Stimulated activated naive CD8-positive, alpha-beta T cell treated with anti-CD3 and anti-CD28 coated beads, Interleukin-15, Interleukin-2, amounts not matched to agents 100 ng/mL and 50 ng/mL, for 24 hours (primary cell): ENCODE data around the gene OCA2.

Experiments used
- H3K27ac Mint-ChIP-seq: one replicate; pipeline ENCODE4 v1.8.0; 2021; ENCODE audit warnings: mild to moderate bottlenecking, mixed read lengths
- H3K27me3 Mint-ChIP-seq: one replicate; pipeline ENCODE4 v1.8.0; 2021; ENCODE audit warnings: mixed read lengths
- H3K36me3 Mint-ChIP-seq: one replicate; pipeline ENCODE4 v1.8.0; 2021; ENCODE audit warnings: low read depth, mixed read lengths
- H3K4me1 Mint-ChIP-seq: one replicate; pipeline ENCODE4 v1.8.0; 2021; ENCODE audit warnings: low read depth, mixed read lengths
- H3K4me3 Mint-ChIP-seq: one replicate; pipeline ENCODE4 v1.8.0; 2021; ENCODE audit warnings: mild to moderate bottlenecking, mixed read lengths
- H3K9me3 Mint-ChIP-seq: one replicate; pipeline ENCODE4 v1.8.0; 2021; ENCODE audit warnings: mixed read lengths

OCA2 gene

DNA sequence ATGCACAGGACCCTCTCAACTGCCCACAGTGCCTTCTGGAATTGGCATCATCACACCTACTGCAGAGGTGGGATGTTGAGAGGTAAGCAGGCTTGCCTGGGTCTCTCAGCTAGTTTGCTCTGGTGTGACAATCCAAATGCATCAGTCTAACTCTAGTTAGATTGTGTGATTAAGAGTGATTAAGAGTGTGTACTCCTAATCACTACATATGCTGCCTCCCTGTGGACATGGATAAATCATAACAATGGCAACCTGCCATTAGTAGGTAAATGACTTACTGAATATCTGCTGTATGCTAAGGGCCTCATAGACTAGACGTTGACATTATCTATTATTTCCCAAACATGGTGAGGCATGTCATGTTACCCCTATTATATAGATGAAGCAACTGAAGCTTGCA lies 342.1 kb downstream of the OCA2 start:
- no peaks in the 10 kb centered on the region for H3K27me3 Mint-ChIP-seq
- H3K36me3 Mint-ChIP-seq: no peaks in the 10 kb centered on the region
- no peak overlapping the region for H3K4me3 Mint-ChIP-seq
- H3K9me3 Mint-ChIP-seq: peaks cover 4% of the 10 kb centered on the region
- no peak overlapping the region for H3K27ac Mint-ChIP-seq
- no peaks in the 10 kb centered on the region for H3K4me1 Mint-ChIP-seq

DNA sequence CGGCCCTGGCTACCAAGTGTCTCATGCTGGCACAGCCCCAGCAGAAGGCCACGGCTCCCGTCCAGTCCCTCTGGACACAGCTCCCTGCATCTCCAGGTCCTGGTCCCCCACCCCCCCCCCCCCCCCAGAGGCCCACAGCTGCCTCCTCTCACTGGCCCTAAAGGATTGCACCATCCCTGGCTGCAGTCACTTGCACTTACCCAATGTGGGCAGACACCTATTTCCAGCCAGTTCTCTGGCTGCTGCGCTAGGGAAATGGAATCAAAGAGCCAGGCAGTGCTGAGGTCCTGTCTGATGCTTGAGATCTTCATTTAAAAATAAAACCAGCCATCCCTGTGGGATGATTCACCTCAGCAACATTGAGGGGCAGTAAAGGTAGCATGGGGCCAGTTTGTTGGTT lies 346.4 kb downstream of the OCA2 start:
- no peaks in the 10 kb centered on the region for H3K36me3 Mint-ChIP-seq
- peaks cover 2% of the 10 kb centered on the region for H3K9me3 Mint-ChIP-seq
- no peaks in the 10 kb centered on the region for H3K27me3 Mint-ChIP-seq
- no peak overlapping the region for H3K4me3 Mint-ChIP-seq
- no peak overlapping the region for H3K27ac Mint-ChIP-seq
- H3K4me1 Mint-ChIP-seq: no peaks in the 10 kb centered on the region

DNA sequence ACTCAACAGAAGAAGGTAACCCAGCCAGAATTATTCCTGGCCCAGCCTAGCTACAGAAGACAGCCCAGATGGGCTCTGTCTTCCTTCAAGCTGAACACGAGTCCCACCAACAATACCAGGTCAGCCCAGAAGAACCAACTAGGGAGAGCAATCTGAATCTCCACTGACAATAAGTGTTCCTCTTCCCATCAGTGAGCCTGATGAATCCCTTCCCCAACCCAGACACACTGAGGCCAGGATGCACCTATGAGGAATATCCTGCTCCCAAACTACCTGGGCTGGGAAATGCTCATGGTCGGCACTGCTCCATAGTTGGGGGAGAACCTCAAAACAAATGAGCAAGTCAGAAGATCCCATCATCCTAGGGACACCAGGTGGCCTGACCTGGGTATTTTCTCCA lies 351.1 kb downstream of the OCA2 start:
- Mint-ChIP-seq H3K4me3 (no peak overlapping the region), H3K27ac (no peak overlapping the region), H3K27me3 (no peaks in the 10 kb centered on the region), H3K36me3 (no peaks in the 10 kb centered on the region), H3K9me3 (peaks cover 8% of the 10 kb centered on the region), H3K4me1 (no peaks in the 10 kb centered on the region)

DNA sequence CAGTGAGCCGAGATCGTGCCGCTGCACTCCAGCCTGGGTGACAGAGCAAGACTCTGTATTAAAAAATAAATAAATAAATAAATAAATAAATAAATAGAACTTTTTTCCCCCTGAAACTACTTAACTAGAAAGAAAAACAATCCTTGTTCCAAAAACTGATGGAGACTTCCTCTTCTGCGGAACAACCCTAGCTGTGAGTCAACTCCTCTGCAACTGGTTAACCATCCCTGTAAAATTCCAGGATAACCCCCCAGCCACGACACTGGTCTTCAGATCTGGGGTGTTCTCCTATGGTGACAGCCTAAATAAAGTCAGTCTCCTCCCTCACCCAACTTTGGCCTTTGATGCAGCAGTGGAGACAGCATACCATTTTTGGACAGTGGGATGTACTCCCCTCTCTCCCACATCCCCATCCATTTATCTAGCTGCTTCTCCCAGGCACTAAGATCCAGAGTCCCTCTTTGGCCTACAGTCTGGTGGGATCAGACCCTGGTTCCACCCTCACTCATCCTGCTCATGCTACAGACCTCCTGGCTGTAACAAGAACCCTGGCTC lies 352.6 kb downstream of the OCA2 start:
- Mint-ChIP-seq H3K4me3 (no peak overlapping the region), H3K27ac (no peak overlapping the region), H3K36me3 (no peaks in the 10 kb centered on the region), H3K27me3 (no peaks in the 10 kb centered on the region), H3K9me3 (peaks cover 8% of the 10 kb centered on the region), H3K4me1 (no peaks in the 10 kb centered on the region)

DNA sequence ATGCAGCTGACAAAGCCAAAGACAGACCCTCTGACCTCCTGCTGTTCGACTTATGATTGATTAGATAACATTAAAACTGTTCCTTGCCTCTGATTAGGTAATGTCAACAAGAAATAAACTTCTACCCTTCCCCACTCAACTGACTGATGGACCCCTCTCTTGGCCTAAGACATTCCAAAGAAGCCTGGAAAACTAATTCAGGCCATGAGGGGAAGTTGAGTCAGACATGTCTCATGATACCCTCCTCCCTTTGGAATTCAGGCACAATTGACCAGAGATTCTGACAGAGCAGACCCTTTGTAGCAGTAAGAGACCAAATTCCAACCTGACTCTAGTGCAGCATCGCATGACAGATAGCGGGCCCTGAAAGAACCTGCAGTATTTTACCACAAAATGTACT lies 354.5 kb downstream of the OCA2 start:
- H3K9me3 Mint-ChIP-seq: peaks cover 18% of the 10 kb centered on the region
- no peak overlapping the region for H3K4me3 Mint-ChIP-seq
- no peak overlapping the region for H3K27ac Mint-ChIP-seq
- H3K27me3 Mint-ChIP-seq: no peaks in the 10 kb centered on the region
- H3K4me1 Mint-ChIP-seq: no peaks in the 10 kb centered on the region
- H3K36me3 Mint-ChIP-seq: no peaks in the 10 kb centered on the region

DNA sequence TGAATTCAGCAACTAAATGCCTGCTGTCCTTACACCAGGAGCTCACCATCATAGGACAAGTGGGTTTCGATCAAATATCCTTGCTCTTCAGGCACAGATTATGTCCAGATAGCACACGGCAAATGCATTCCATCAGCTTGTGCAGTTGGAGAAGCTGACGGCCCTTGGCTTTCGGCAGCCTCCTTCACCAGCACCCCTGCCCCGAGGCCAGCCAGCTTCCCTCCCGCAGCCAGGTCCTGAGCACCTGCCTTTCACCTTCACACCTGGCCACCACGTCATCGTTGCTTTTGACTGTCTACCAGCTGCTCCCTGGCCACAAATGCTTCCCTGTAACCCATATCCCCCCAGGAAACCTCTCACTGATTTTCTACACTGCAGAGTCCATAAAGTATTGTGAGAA lies 355.5 kb downstream of the OCA2 start:
- no peak overlapping the region for H3K4me3 Mint-ChIP-seq
- H3K27me3 Mint-ChIP-seq: no peaks in the 10 kb centered on the region
- H3K36me3 Mint-ChIP-seq: no peaks in the 10 kb centered on the region
- no peak overlapping the region for H3K27ac Mint-ChIP-seq
- H3K9me3 Mint-ChIP-seq: peaks cover 20% of the 10 kb centered on the region
- H3K4me1 Mint-ChIP-seq: no peaks in the 10 kb centered on the region

DNA sequence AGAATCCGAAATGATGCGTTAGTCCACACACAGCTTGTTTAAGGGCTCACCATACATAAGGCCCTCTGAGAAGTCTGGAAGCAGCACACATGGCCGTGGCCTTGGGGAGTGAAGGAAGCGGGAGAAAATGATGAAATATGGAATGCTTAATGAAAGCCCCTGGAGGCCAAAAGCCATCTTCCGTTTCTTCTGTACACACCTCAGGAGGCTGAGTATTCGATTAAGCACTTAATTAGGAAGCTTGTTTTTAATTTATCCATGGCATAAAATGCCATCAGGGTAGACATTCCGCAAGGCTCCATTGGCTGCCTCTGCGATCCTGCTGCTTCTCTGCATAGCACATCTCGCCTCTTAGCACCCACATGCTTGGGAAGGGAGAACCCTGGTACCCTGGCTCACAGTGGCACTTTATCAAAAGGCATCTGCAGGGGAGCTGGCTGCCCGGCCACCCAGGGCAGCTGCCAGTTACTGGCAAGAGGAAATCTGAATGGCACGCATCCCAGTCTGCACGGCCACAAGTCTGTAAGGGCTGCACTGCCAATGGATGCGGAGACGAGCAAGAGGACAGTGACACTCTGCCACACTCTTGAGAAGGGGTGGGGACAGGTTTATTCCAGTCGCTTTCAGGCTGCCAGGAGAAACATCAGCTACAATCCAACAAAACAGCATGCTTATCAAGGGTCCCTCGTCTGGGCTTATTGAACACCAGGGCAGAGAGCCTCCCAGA lies 356.2 kb downstream of the OCA2 start:
- H3K4me1 Mint-ChIP-seq: no peaks in the 10 kb centered on the region
- peaks cover 22% of the 10 kb centered on the region for H3K9me3 Mint-ChIP-seq
- no peaks in the 10 kb centered on the region for H3K36me3 Mint-ChIP-seq
- H3K27me3 Mint-ChIP-seq: no peaks in the 10 kb centered on the region
- H3K27ac Mint-ChIP-seq: no peak overlapping the region
- no peak overlapping the region for H3K4me3 Mint-ChIP-seq

DNA sequence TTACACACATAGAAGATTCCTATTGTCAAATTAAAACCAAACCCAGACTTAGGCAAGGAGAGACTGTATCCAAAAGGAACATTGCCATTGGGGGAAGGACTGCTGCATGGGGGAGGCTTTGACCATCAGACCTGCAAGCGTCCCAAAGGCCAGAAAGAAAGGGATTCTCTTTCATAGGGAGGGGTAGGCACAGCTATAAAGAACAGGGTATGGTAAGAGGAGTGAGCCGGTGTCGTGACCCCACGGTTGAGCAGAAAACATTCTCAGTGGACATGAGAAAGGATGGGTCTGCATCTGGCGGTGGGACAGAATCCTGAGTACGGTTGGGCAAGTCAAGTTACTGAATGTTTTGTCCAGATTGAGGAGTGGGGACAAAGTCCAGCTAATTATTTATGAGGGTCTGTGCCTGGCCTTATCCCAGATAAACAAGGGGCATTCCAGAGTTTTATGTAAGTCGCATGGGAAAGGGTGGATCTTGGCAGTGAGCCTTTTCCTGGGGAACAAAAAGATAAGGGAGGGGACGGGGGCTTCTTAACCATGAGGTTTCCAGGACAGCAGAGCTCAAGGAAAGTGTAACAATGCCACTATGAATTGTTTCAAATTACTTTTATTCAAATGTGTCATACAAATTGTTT lies 357.8 kb downstream of the OCA2 start:
- Mint-ChIP-seq H3K4me1 (no peaks in the 10 kb centered on the region), H3K4me3 (no peak overlapping the region), H3K36me3 (no peaks in the 10 kb centered on the region), H3K27me3 (no peaks in the 10 kb centered on the region), H3K9me3 (peaks cover 24% of the 10 kb centered on the region), H3K27ac (no peak overlapping the region)

DNA sequence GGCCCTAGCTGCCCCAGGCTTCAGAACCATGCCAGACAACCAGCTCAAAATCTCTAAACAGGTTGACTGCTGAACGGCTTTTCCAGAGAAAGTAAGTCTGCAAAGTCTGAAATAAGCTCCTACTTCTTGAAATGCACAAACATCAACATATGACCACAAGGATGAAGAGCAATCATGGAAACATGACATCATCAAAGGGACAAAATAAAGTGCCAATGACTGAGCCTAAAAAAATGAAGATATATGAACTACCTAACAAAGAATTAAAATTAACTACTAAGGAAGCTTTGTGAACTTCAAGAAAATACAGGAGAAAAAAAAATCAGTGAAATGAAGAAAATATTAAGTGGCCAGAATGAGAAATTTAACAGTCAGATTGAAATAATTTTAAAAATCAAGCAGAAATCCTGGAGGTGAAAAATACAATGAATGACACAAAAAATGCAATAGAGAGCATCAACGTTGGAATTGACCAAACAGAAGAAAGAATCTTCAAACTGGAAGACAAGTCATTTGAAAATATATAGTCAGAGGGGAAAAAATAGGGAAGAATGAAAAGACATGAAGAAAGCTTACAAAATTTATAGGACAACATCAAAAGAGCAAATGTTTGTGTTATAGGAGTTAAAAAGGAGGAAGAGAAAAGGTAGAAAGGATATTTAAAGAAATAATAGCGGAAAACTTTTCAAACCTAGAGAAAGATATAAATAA lies 364.2 kb downstream of the OCA2 start:
- no peaks in the 10 kb centered on the region for H3K27me3 Mint-ChIP-seq
- no peak overlapping the region for H3K27ac Mint-ChIP-seq
- no peaks in the 10 kb centered on the region for H3K4me1 Mint-ChIP-seq
- no peak overlapping the region for H3K4me3 Mint-ChIP-seq
- H3K36me3 Mint-ChIP-seq: peaks cover 5% of the 10 kb centered on the region
- peaks cover 35% of the 10 kb centered on the region for H3K9me3 Mint-ChIP-seq

DNA sequence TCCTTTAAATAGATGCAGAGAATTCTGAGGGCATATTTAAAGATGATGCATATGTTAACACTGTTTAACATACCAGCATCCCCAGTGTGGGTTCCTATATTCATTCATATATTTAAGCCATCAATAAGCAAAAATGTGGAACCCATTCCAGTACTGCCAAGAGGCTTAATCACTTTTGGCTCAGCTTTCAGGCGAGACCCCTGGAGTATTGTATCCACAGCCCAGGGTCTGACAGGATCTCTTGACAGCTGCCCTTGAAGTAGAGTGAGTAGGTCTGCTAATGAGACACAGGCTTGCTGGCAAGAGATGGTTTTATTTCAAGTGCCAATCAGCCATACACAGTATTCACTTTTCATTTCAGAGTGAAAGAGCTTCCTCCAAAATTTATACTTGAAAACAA lies 367.3 kb downstream of the OCA2 start:
- H3K9me3 Mint-ChIP-seq: peaks cover 19% of the 10 kb centered on the region
- H3K4me3 Mint-ChIP-seq: no peak overlapping the region
- no peaks in the 10 kb centered on the region for H3K4me1 Mint-ChIP-seq
- no peaks in the 10 kb centered on the region for H3K27me3 Mint-ChIP-seq
- peaks cover 5% of the 10 kb centered on the region for H3K36me3 Mint-ChIP-seq
- H3K27ac Mint-ChIP-seq: no peak overlapping the region

DNA sequence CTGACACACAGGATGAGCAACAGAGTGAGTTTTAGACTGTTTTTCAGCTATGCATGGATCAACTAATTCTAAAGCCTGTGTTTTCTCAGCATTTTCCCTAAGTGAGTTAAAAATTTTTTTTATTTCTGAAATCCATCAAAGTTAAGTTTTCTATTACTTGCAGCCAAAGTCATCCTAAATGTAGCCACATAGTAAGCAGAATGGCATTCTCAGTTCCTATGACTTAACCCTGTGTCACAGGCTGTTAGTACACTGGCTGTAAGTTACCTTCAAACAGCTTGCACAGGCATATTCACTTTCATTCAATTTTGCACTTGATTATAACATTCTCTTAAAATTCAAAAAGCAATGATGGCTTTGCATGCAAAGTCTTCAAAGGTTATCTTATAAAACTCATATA lies 368.2 kb downstream of the OCA2 start:
- H3K4me1 Mint-ChIP-seq: no peaks in the 10 kb centered on the region
- peaks cover 5% of the 10 kb centered on the region for H3K36me3 Mint-ChIP-seq
- peaks cover 19% of the 10 kb centered on the region for H3K9me3 Mint-ChIP-seq
- no peaks in the 10 kb centered on the region for H3K27me3 Mint-ChIP-seq
- no peak overlapping the region for H3K27ac Mint-ChIP-seq
- H3K4me3 Mint-ChIP-seq: no peak overlapping the region

DNA sequence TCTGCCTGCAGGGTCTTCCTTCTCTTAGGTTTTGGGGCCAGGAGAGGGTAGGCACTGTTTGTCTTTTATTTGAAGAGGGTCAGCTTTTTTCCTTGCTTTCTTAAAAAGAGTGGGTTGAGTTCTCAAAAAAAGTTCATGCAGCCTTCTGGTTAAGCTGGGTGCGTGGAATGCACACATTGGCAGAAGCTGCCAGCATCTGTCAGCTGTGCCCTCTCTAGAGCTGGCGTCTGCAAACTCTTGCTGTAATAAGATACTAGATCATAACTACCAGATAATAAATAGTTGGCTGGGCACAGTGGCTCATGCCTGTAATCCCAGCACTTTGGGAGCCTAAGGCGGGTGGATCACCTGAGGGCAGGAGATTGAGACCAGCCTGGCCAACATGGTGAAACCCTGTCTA lies 373.4 kb downstream of the OCA2 start:
- Mint-ChIP-seq H3K4me3 (no peak overlapping the region), H3K27me3 (no peaks in the 10 kb centered on the region), H3K36me3 (no peaks in the 10 kb centered on the region), H3K9me3 (no peaks in the 10 kb centered on the region), H3K27ac (no peak overlapping the region), H3K4me1 (no peaks in the 10 kb centered on the region)

DNA sequence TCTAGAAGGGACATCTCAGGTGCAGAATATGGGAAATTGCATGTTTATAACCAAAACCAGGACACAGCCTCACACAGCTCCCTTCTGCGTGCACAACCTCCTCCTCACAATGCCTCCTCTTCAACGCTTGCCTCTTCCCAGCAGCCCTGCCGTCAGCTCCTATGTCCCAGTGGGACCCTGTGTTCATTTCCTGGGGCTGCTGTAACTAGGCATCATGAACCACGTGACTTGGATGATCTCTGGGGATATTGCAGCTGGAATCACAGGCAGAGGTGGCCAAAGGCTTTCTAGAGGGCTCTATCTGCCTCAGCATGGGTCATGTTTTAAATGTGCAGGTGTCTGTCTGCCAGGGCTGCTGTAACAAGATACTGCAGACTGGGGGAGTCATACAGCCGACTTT lies 375.3 kb downstream of the OCA2 start:
- Mint-ChIP-seq H3K4me1 (no peaks in the 10 kb centered on the region), H3K27me3 (no peaks in the 10 kb centered on the region), H3K4me3 (no peak overlapping the region), H3K36me3 (no peaks in the 10 kb centered on the region), H3K27ac (no peak overlapping the region), H3K9me3 (peaks cover 4% of the 10 kb centered on the region)

DNA sequence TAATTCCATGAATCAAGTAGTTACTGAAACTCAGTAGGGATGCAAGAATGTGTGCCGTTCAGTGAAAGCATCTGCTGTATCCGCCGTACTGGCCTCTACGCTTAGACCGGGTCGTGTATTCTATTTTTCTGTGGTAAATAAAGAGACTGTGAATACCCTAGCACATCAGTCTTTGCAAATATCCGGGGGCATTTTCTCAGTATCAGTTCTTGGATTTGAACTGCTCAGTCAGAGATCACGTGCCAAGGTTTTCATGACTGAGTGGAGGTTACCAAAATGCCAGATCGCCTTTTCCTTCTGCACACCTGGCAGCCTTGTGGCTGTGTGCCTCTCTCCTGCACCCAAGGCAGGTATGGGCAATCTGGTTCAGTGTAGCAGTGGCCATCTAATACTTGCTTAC lies 377.0 kb downstream of the OCA2 start:
- no peaks in the 10 kb centered on the region for H3K36me3 Mint-ChIP-seq
- no peaks in the 10 kb centered on the region for H3K4me1 Mint-ChIP-seq
- H3K27ac Mint-ChIP-seq: no peak overlapping the region
- peaks cover 11% of the 10 kb centered on the region for H3K9me3 Mint-ChIP-seq
- H3K4me3 Mint-ChIP-seq: no peak overlapping the region
- H3K27me3 Mint-ChIP-seq: no peaks in the 10 kb centered on the region

DNA sequence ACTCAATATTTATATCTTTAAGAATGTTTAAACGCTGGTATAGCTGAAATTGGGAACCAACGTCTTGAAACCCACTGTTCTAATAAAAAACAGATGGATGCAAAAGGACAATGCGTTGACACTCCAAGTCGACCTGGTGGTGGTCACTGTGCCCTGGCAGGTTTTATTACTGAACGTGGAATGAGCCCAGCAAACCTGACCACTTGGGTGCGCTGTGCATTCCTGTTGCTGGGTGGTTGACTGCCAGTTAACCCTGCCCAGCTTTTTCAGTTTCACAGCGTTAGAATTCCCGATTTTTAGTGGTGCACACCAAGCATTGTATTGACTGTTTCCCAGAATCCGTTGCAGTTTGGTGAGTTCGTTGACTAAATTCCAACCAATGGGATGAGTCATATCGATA lies 384.4 kb downstream of the OCA2 start:
- Mint-ChIP-seq H3K27me3 (no peaks in the 10 kb centered on the region), H3K36me3 (no peaks in the 10 kb centered on the region), H3K27ac (no peak overlapping the region), H3K4me3 (no peak overlapping the region), H3K4me1 (no peaks in the 10 kb centered on the region), H3K9me3 (peaks cover 23% of the 10 kb centered on the region)
